ENCODE results near the gene PELI3. TPM values are rescaled to one million over a fixed set of nuclear protein-coding genes. Genes with fewer than 3 reads are reported as not detected.

Gene PELI3
- total RNA-seq, 2 experiments from 2014 or later = 20.7 to 23.8 TPM

DNA sequence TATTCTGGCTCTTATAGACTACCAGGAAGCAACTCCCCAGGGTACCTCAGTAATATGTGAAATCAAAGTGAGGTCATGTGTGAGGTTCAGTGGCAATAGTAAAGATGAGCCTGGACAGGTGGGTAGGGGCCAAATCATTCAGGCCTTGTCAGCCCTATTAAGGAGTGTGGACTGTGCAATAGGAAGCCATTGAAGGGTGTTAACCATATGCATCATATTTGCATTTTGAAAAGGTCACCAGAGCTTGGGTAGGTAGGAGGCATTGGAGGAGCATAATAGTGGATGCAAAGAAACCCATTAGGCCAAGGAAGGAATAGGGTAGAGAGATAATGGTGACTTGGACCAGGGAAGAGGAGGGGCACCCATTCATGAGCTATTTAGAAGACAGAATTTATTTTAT is 19.7 kb upstream of the PELI3 start:
- no peak overlapping the region for H3K27ac Mint-ChIP-seq
- no peaks in the 10 kb centered on the region for H3K4me1 Mint-ChIP-seq (ENCODE audit: low read depth)
- DNase-seq = no peak
- Histone ChIP-seq H3K27ac (ENCODE audit: low read depth in 1 of 2, low read length in 2 of 2) (no peak overlapping the region), H3K4me3 (ENCODE audit: low read length) (no peak overlapping the region), H3K4me1 (ENCODE audit: insufficient read depth, low read length) (no peaks in the 10 kb centered on the region), H3K9me3 (ENCODE audit: control insufficient read depth in 1 of 2, insufficient read depth in 1 of 2, low read length in 2 of 2) (peaks cover 6 to 11% of the 10 kb centered on the region in 2 experiments), H3K27me3 (ENCODE audit: control insufficient read depth in 1 of 2, insufficient read depth in 2 of 2, low read length in 2 of 2) (no peaks in the 10 kb centered on the region), H3K36me3 (ENCODE audit: insufficient read depth, low read length) (no peaks in the 10 kb centered on the region)
- TF ChIP-seq, protein P1, sequence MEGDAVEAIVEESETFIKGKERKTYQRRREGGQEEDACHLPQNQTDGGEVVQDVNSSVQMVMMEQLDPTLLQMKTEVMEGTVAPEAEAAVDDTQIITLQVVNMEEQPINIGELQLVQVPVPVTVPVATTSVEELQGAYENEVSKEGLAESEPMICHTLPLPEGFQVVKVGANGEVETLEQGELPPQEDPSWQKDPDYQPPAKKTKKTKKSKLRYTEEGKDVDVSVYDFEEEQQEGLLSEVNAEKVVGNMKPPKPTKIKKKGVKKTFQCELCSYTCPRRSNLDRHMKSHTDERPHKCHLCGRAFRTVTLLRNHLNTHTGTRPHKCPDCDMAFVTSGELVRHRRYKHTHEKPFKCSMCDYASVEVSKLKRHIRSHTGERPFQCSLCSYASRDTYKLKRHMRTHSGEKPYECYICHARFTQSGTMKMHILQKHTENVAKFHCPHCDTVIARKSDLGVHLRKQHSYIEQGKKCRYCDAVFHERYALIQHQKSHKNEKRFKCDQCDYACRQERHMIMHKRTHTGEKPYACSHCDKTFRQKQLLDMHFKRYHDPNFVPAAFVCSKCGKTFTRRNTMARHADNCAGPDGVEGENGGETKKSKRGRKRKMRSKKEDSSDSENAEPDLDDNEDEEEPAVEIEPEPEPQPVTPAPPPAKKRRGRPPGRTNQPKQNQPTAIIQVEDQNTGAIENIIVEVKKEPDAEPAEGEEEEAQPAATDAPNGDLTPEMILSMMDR (IDR thresholded peaks at IDR 0.05) = no peak
- intact Hi-C loops (cut with DNase I, micrococcal nuclease) = no loop called here
- CTCF ChIA-PET = interaction anchor here (1.0 to 1.2 kb wide), 2 partner anchors 8 to 231 kb away, joined by 3 read pairs; partner anchors contain the start of gene MRPL11
- H3K9me3 Mint-ChIP-seq = no peaks in the 10 kb centered on the region
- ATAC-seq (ENCODE audit: poor library complexity) = no peak
- no peak overlapping the region for H3K4me3 Mint-ChIP-seq
- no peaks in the 10 kb centered on the region for H3K36me3 Mint-ChIP-seq (ENCODE audit: low read depth)
- H3K27me3 Mint-ChIP-seq = peaks cover 4% of the 10 kb centered on the region
- POLR2A ChIA-PET = no interaction called here

DNA sequence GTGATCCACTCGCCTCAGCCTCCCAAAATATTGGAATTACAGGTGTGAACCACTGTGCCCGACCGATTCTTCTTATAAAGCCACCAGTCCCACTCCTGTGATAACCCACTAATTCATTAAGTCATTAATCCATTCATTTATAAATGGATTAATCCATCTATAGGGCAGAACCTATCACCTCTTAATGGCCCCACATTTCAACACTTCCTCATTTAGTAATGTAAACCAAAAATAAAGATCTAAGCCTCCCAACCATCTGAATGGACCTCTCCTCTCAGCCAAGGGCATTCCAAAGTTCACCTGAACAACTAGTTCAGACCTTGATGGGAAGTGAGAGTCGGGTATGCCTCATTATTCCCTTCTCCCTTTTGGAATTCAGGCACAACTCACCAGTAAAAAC is 18.2 kb upstream of the PELI3 start:
- Mint-ChIP-seq H3K27ac (no peak overlapping the region), H3K36me3 (ENCODE audit: low read depth) (no peaks in the 10 kb centered on the region), H3K9me3 (no peaks in the 10 kb centered on the region), H3K27me3 (peaks cover 4% of the 10 kb centered on the region), H3K4me3 (no peak overlapping the region), H3K4me1 (ENCODE audit: low read depth) (no peaks in the 10 kb centered on the region)
- ChIA-PET POLR2A (no interaction called here), CTCF (interaction anchor here (1.1 kb wide), 1 partner anchor 10 kb away, joined by 3 read pairs; the partner anchor contains the start of gene MRPL11)
- TF ChIP-seq, protein P1 (IDR thresholded peaks at IDR 0.05) = no peak
- DNase-seq = no peak
- Histone ChIP-seq H3K27ac (ENCODE audit: low read depth in 1 of 2, low read length in 2 of 2) (no peak overlapping the region), H3K36me3 (ENCODE audit: insufficient read depth, low read length) (no peaks in the 10 kb centered on the region), H3K9me3 (ENCODE audit: control insufficient read depth in 1 of 2, insufficient read depth in 1 of 2, low read length in 2 of 2) (peaks cover under 1 to 3% of the 10 kb centered on the region in 2 experiments), H3K27me3 (ENCODE audit: control insufficient read depth in 1 of 2, insufficient read depth in 2 of 2, low read length in 2 of 2) (no peaks in the 10 kb centered on the region), H3K4me1 (ENCODE audit: insufficient read depth, low read length) (no peaks in the 10 kb centered on the region), H3K4me3 (ENCODE audit: low read length) (no peak overlapping the region)
- intact Hi-C loops (cut with DNase I, micrococcal nuclease) = no loop called here
- ATAC-seq (ENCODE audit: poor library complexity) = no peak

DNA sequence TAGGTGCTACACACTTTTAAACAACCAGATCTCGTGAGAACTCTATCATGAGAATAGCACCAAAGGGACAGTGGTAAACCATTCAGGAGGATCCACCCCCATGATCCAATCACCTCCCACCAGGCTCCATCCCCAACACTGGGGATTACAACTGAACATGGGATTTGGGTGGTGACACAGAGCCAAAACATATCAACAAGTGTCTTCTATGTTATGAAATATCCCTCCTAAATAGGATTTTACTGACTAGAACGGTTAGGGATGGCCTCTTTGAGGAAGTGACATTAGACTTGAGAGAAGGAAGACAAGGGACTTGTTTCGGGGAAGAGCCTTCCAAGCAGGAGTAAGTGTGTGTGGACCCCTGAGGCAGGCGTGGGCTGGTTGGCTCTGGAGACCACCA is 16.1 kb upstream of the PELI3 start:
- H3K27ac ChIP-seq (ENCODE audit: low read depth in 1 of 2, low read length in 2 of 2) = no peak overlapping the region
- H3K4me1 ChIP-seq (ENCODE audit: insufficient read depth, low read length) = peaks cover 10% of the 10 kb centered on the region
- no peak for ATAC-seq (ENCODE audit: poor library complexity)
- no peaks in the 10 kb centered on the region for H3K9me3 Mint-ChIP-seq
- POLR2A ChIA-PET = no interaction called here
- intact Hi-C loops (cut with DNase I, micrococcal nuclease) = no loop called here
- H3K36me3 ChIP-seq (ENCODE audit: insufficient read depth, low read length) = no peaks in the 10 kb centered on the region
- H3K27me3 ChIP-seq (ENCODE audit: control insufficient read depth in 1 of 2, insufficient read depth in 2 of 2, low read length in 2 of 2) = no peaks in the 10 kb centered on the region
- H3K4me3 ChIP-seq (ENCODE audit: low read length) = no peak overlapping the region
- peaks cover 14% of the 10 kb centered on the region for H3K4me1 Mint-ChIP-seq (ENCODE audit: low read depth)
- TF ChIP-seq, protein P1 (IDR thresholded peaks at IDR 0.05) = no peak
- DNase-seq = no peak
- H3K27me3 Mint-ChIP-seq = peaks cover 8% of the 10 kb centered on the region
- H3K4me3 Mint-ChIP-seq = no peak overlapping the region
- H3K36me3 Mint-ChIP-seq (ENCODE audit: low read depth) = no peaks in the 10 kb centered on the region
- H3K27ac Mint-ChIP-seq = no peak overlapping the region
- H3K9me3 ChIP-seq (ENCODE audit: control insufficient read depth in 1 of 2, insufficient read depth in 1 of 2, low read length in 2 of 2) = no peaks in the 10 kb centered on the region
- CTCF ChIA-PET = interaction anchor here (1.5 kb wide), 1 partner anchor 12 kb away, joined by 5 read pairs; the partner anchor contains the start of gene MRPL11

Measured in CD4-positive, alpha-beta T cell (primary cell).